MCF 10A (cell line): ENCODE results near the gene PMF1. TPM values are rescaled to one million over a fixed set of nuclear protein-coding genes. Genes with fewer than 3 reads are reported as not detected.

ENCODE experiments used
- BruUV-seq: library from RNA; stranded (reverse); fragments of 400-500 nt; replicated peaks from 2 replicates; lab custom pipeline; 2021; lab: Mats Ljungman, UMichigan
- CTCF ChIA-PET: fragments of 300-600 bp; sonication (Branson Sonifier 250); formaldehyde crosslinking; extraction: SDS; loops from one replicate; lab custom pipeline; 2021; ENCODE audit warnings: antibody characterized with exemption, inconsistent platforms; lab: Yijun Ruan, JAX
- POLR2A ChIA-PET: fragments of 300-600, 350-650 bp; sonication (Branson Sonifier 250); formaldehyde crosslinking; extraction: SDS; loops from one replicate; lab custom pipeline; 2020; ENCODE audit warnings: antibody characterized with exemption, inconsistent platforms; lab: Yijun Ruan, JAX
- DNase-seq: peaks from one replicate; pipeline ENCODE4 v3.0.0-alpha.2; 2018; ENCODE audit not compliant: unreplicated experiment
- H3K27ac Mint-ChIP-seq: one replicate; pipeline ENCODE4 v1.8.0; 2022; ENCODE audit warnings: mild to moderate bottlenecking, low read depth, mixed read lengths; ENCODE audit not compliant: unreplicated experiment
- H3K27me3 Mint-ChIP-seq: one replicate; pipeline ENCODE4 v1.8.0; 2022; ENCODE audit warnings: mixed read lengths; ENCODE audit not compliant: insufficient read depth, unreplicated experiment
- H3K36me3 Mint-ChIP-seq: one replicate; pipeline ENCODE4 v1.8.0; 2022; ENCODE audit warnings: mild to moderate bottlenecking, moderate library complexity, mixed read lengths; ENCODE audit not compliant: insufficient read depth, unreplicated experiment
- H3K4me1 Mint-ChIP-seq: one replicate; pipeline ENCODE4 v1.8.0; 2022; ENCODE audit warnings: mixed read lengths; ENCODE audit not compliant: insufficient read depth, unreplicated experiment
- H3K4me3 Mint-ChIP-seq: one replicate; pipeline ENCODE4 v1.8.0; 2022; ENCODE audit warnings: mild to moderate bottlenecking, moderate library complexity, mixed read lengths; ENCODE audit not compliant: unreplicated experiment
- H3K9me3 Mint-ChIP-seq: one replicate; pipeline ENCODE4 v1.8.0; 2022; ENCODE audit warnings: mixed read lengths; ENCODE audit not compliant: unreplicated experiment
- CTCF ChIP-seq: fragments of 200-600 bp; IDR thresholded peaks from one replicate; pipeline ENCODE4 v1.8.0; 2022; ENCODE audit warnings: antibody characterized with exemption, mild to moderate bottlenecking; ENCODE audit not compliant: unreplicated experiment
- intact Hi-C: fragments of 100-400 bp; cut with micrococcal nuclease; formaldehyde crosslinking; loops from 2 replicates; pipeline ENCODE4 v1.14.1; 2022
- total RNA-seq: library from RNA; stranded (reverse); gene quantifications from 2 replicates; pipeline ENCODE4 v1.2.3, GENCODE V29; 2022

Gene PMF1
- total RNA-seq, 1 experiment from 2014 or later = 77.7 TPM

- no TSS peak for BruUV-seq
- ChIA-PET CTCF (interaction anchor here (0.6 to 22.6 kb wide), 9 partner anchors 19 to 248 kb away, joined by 3 to 524 read pairs (median 4); no protein-coding TSS in a partner anchor), POLR2A (interaction anchor here (1.5 to 2.0 kb wide), 2 partner anchors 10 to 20 kb away, joined by 6 to 14 read pairs; partner anchors contain the start of genes BGLAP and PMF1)
- no peak for TF ChIP-seq CTCF
- H3K36me3 Mint-ChIP-seq = peaks cover 68% of the 10 kb centered on the region
- no peak overlapping the region for H3K27ac Mint-ChIP-seq
- DNase-seq = no peak
- H3K27me3 Mint-ChIP-seq = no peaks in the 10 kb centered on the region
- no peak overlapping the region for H3K4me3 Mint-ChIP-seq
- peaks cover 7% of the 10 kb centered on the region for H3K4me1 Mint-ChIP-seq
- intact Hi-C loops = no loop called here
- no peaks in the 10 kb centered on the region for H3K9me3 Mint-ChIP-seq
Measured at GRCh38 chr1:156232201-156232894, 19.5 kb downstream of the PMF1 start.

- ChIA-PET POLR2A (interaction anchor here (0.7 to 2.0 kb wide), 7 partner anchors 9 to 83 kb away, joined by 3 to 14 read pairs (median 3); partner anchors contain the start of genes BGLAP, PMF1, SMG5 and TMEM79), CTCF (interaction anchor here (0.6 to 22.6 kb wide), 7 partner anchors 8 to 278 kb away, joined by 3 to 524 read pairs (median 6); no protein-coding TSS in a partner anchor)
- TF ChIP-seq CTCF = no peak
- Mint-ChIP-seq H3K27ac (peak overlapping the region; percentile 51), H3K4me1 (peaks cover 7% of the 10 kb centered on the region), H3K27me3 (no peaks in the 10 kb centered on the region), H3K36me3 (peaks cover 65% of the 10 kb centered on the region), H3K9me3 (no peaks in the 10 kb centered on the region), H3K4me3 (no peak overlapping the region)
- no TSS peak for BruUV-seq
- DNase-seq = no peak
- intact Hi-C loops = no loop called here
Measured at GRCh38 chr1:156233426-156234127, 20.8 kb downstream of the PMF1 start.

GRCh38 chr1:156236164-156236563, 23.4 kb downstream of the PMF1 start:
- Mint-ChIP-seq H3K27ac (no peak overlapping the region), H3K9me3 (no peaks in the 10 kb centered on the region), H3K4me1 (peaks cover 15% of the 10 kb centered on the region), H3K4me3 (no peak overlapping the region), H3K27me3 (no peaks in the 10 kb centered on the region), H3K36me3 (peaks cover 65% of the 10 kb centered on the region)
- no peak for DNase-seq
- no TSS peak for BruUV-seq
- POLR2A ChIA-PET = interaction anchor here (0.6 kb wide), 1 partner anchor 10 kb away, joined by 3 read pairs; no protein-coding TSS in a partner anchor
- CTCF ChIA-PET = interaction anchor here (0.6 to 22.6 kb wide), 4 partner anchors 11 to 384 kb away, joined by 3 to 524 read pairs (median 12); no protein-coding TSS in a partner anchor
- no peak for TF ChIP-seq CTCF
- intact Hi-C loops = no loop called here

- H3K27me3 Mint-ChIP-seq = no peaks in the 10 kb centered on the region
- DNase-seq = no peak
- no peak for TF ChIP-seq CTCF
- peaks cover 68% of the 10 kb centered on the region for H3K36me3 Mint-ChIP-seq
- H3K9me3 Mint-ChIP-seq = no peaks in the 10 kb centered on the region
- intact Hi-C loops = no loop called here
- peaks cover 27% of the 10 kb centered on the region for H3K4me1 Mint-ChIP-seq
- ChIA-PET POLR2A (interaction anchor here (0.6 to 2.1 kb wide), 9 partner anchors 9 to 174 kb away, joined by 3 to 7 read pairs (median 3); partner anchors contain the start of genes PAQR6, PMF1 and SMG5), CTCF (interaction anchor here (0.6 to 22.6 kb wide), 6 partner anchors 11 to 246 kb away, joined by 3 to 524 read pairs (median 6); partner anchors contain the start of gene PMF1)
- no TSS peak for BruUV-seq
- H3K4me3 Mint-ChIP-seq = no peak overlapping the region
- no peak overlapping the region for H3K27ac Mint-ChIP-seq
Measured at GRCh38 chr1:156238248-156238647, 25.4 kb downstream of the PMF1 start.
